HEK293 (cell line): ENCODE data around the gene ZFHX3.

ENCODE experiments used
- ATF2 ChIP-seq: fragments of 450-650 bp; formaldehyde crosslinking; IDR thresholded peaks from 2 replicates; pipeline ENCODE4 v1.5.1; 2016; ENCODE audit warnings: missing biosample characterization, missing genetic modification characterization, low read depth
- CTCF ChIP-seq: fragments of 450-650 bp; formaldehyde crosslinking; IDR thresholded peaks from 2 replicates; pipeline ENCODE4 v1.5.1; 2016; ENCODE audit warnings: missing biosample characterization, missing genetic modification characterization
- ZNF76 ChIP-seq: fragments of 450-650 bp; formaldehyde crosslinking; IDR thresholded peaks from 2 replicates; pipeline ENCODE4; 2016; ENCODE audit warnings: low read depth, missing biosample characterization, missing genetic modification characterization, borderline replicate concordance

- TF ChIP-seq CTCF (tag by site-specific recombination) (no peak), ATF2 (tag by site-specific recombination) (no peak), ZNF76 (tag by site-specific recombination) (no peak)
Measured at GRCh38 chr16:72942021-72942420, 105.9 kb downstream of the ZFHX3 start.
